HG02759 (cell line): Measurements from ENCODE around the gene ASCC1.

ENCODE experiments used
- ATAC-seq: cut with Tn5 transposase; IDR thresholded peaks from one replicate; pipeline ENCODE4 v1.9.1; 2021; ENCODE audit warnings: mild to moderate bottlenecking, moderate library complexity; ENCODE audit not compliant: unreplicated experiment

Gene ASCC1

GRCh38 chr10:72056113-72056512, 160.0 kb downstream of the ASCC1 start:
- ATAC-seq = no peak

GRCh38 chr10:72053690-72054089, 162.4 kb downstream of the ASCC1 start:
- no peak for ATAC-seq

- no peak for ATAC-seq
These were observed 165.2 kb downstream of the ASCC1 start for GRCh38 chr10:72050873-72051272.

GRCh38 chr10:72049969-72050781, 165.9 kb downstream of the ASCC1 start:
- ATAC-seq = no peak

- no peak for ATAC-seq
These were observed 166.6 kb downstream of the ASCC1 start for GRCh38 chr10:72049472-72049871.

- ATAC-seq = no peak
These were observed 167.5 kb downstream of the ASCC1 start for GRCh38 chr10:72048450-72049124.
